NCI-H2171 treated with DMSO at 0.1 percent for 48 hours (cell line): ENCODE results near the gene LGALS9.

Experiments
- DNase-seq: peaks from one replicate; lab custom pipeline; 2025; lab: John Stamatoyannopoulos, UW

Gene LGALS9

GRCh38 chr17:27630607-27631410, at the start of gene LGALS9:
Gene LGALS9, plus strand, starts transcription at chr17:27631188. Its CDS starts 78 bp downstream, at chr17:27631266.
- DNase-seq, result no peak

GRCh38 chr17:27582696-27583095, 48.3 kb upstream of the LGALS9 start:
- DNase-seq, result no peak

GRCh38 chr17:27585153-27585681, 45.8 kb upstream of the LGALS9 start:
- no peak for DNase-seq

- DNase-seq, result no peak
Observed at GRCh38 chr17:27585792-27586191, 45.2 kb upstream of the LGALS9 start.

- no peak for DNase-seq
Observed at GRCh38 chr17:27586203-27586721, 44.7 kb upstream of the LGALS9 start.

- DNase-seq, result no peak
Observed at GRCh38 chr17:27588354-27588753, 42.6 kb upstream of the LGALS9 start.

GRCh38 chr17:27590864-27591263, 40.1 kb upstream of the LGALS9 start:
- no peak for DNase-seq

GRCh38 chr17:27591986-27592385, 39.0 kb upstream of the LGALS9 start:
- no peak for DNase-seq

GRCh38 chr17:27593232-27593856, 37.6 kb upstream of the LGALS9 start:
- no peak for DNase-seq

GRCh38 chr17:27593857-27594255, 37.1 kb upstream of the LGALS9 start:
- no peak for DNase-seq

- no peak for DNase-seq
Observed at GRCh38 chr17:27595208-27595607, 35.8 kb upstream of the LGALS9 start.

GRCh38 chr17:27596096-27596495, 34.9 kb upstream of the LGALS9 start:
- no peak for DNase-seq

- peak; percentile 53 for DNase-seq
Observed at GRCh38 chr17:27596566-27597187, 34.3 kb upstream of the LGALS9 start.

GRCh38 chr17:27597188-27597580, 33.8 kb upstream of the LGALS9 start:
- DNase-seq, result no peak

- no peak for DNase-seq
Observed at GRCh38 chr17:27597783-27598320, 33.1 kb upstream of the LGALS9 start.

GRCh38 chr17:27598337-27599050, 32.5 kb upstream of the LGALS9 start:
- DNase-seq, result no peak

GRCh38 chr17:27600471-27600870, 30.5 kb upstream of the LGALS9 start:
- no peak for DNase-seq

- DNase-seq, result peak; percentile 65
Observed at GRCh38 chr17:27601069-27601974, 29.7 kb upstream of the LGALS9 start.

- DNase-seq, result no peak
Observed at GRCh38 chr17:27601975-27602302, 29.0 kb upstream of the LGALS9 start.

GRCh38 chr17:27602721-27603420, 28.1 kb upstream of the LGALS9 start:
- peak; percentile 33 for DNase-seq
